Epithelial cell of proximal tubule (primary cell): ENCODE measurements around the gene RHOBTB3. TPM values are rescaled to one million over a fixed set of nuclear protein-coding genes. Genes with fewer than 3 reads are reported as not detected.

Experiments
- DNase-seq: peaks from one replicate; pipeline ENCODE4 v3.0.0-alpha.2; 2011; ENCODE audit warnings: low read depth
- H3K4me3 ChIP-seq: 2 replicates; pipeline ENCODE4 v1.5.1; 2011; ENCODE audit warnings: low read depth, mild to moderate bottlenecking, low read length
- CTCF ChIP-seq: conservative IDR thresholded peaks from 2 replicates; pipeline ENCODE4 v1.5.1; 2012; ENCODE audit warnings: low read depth, mild to moderate bottlenecking, low read length
- total RNA-seq: library from RNA; depleted of rRNA; stranded (reverse); fragments of >200 nt; gene quantifications from 2 replicates; pipeline ENCODE4 v1.2.3, GENCODE V29; 2015

Gene RHOBTB3
- total RNA-seq, 1 donor from 2014 or later = 39.9 TPM

- no peak for DNase-seq
- no peak overlapping the region for H3K4me3 ChIP-seq
- TF ChIP-seq CTCF = no peak
These were observed 40.8 kb downstream of the RHOBTB3 start for GRCh38 chr5:95771892-95772291.

GRCh38 chr5:95773335-95774059 is 42.4 kb downstream of the RHOBTB3 start:
- TF ChIP-seq CTCF = no peak
- no peak for DNase-seq
- no peak overlapping the region for H3K4me3 ChIP-seq

GRCh38 chr5:95777441-95777840 is 46.3 kb downstream of the RHOBTB3 start:
- H3K4me3 ChIP-seq = no peak overlapping the region
- no peak for DNase-seq
- TF ChIP-seq CTCF = no peak

GRCh38 chr5:95778713-95779436 is 47.7 kb downstream of the RHOBTB3 start:
- H3K4me3 ChIP-seq = no peak overlapping the region
- no peak for DNase-seq
- TF ChIP-seq CTCF = no peak

GRCh38 chr5:95779611-95780010 is 48.5 kb downstream of the RHOBTB3 start:
- no peak overlapping the region for H3K4me3 ChIP-seq
- no peak for DNase-seq

GRCh38 chr5:95780597-95780996 is 49.5 kb downstream of the RHOBTB3 start:
- H3K4me3 ChIP-seq = no peak overlapping the region
- no peak for DNase-seq
- TF ChIP-seq CTCF = no peak

More at GRCh38 chr5:95779611-95780010, 48.5 kb downstream of the RHOBTB3 start:
- no peak for TF ChIP-seq CTCF

- H3K4me3 ChIP-seq = no peak overlapping the region
- no peak for DNase-seq
- TF ChIP-seq CTCF = peak; percentile 99
These were observed 50.0 kb downstream of the RHOBTB3 start for GRCh38 chr5:95781101-95781583.
